Activated CD4-positive, alpha-beta T cell treated with anti-CD3 and anti-CD28 coated beads, Interleukin-2, amount 10 ng/mL, durations not matched to agents 7 days and 5 days (primary cell): Measurements from ENCODE around the gene MOB3B. TPM values are rescaled to one million over a fixed set of nuclear protein-coding genes. Genes with fewer than 3 reads are reported as not detected.
"Not testable (repeated sequence)": the region's sequence is repeated elsewhere in the genome, so short reads cannot be mapped to it uniquely, and the experiment has no call there.

Experiments used
- CTCF ChIA-PET: fragments of 350-600 bp; sonication (Branson Sonifier 250); formaldehyde crosslinking; loops from one replicate; lab custom pipeline; 2021; ENCODE audit warnings: antibody characterized with exemption; lab: Charles Lee
- POLR2A ChIA-PET: fragments of 350-600 bp; sonication (Branson Sonifier 250); formaldehyde crosslinking; loops from one replicate; lab custom pipeline; 2021; ENCODE audit warnings: antibody characterized with exemption; lab: Charles Lee
- DNase-seq: peaks from one replicate; pipeline ENCODE4 v3.0.0-alpha.2; 2020
- H3K27ac Mint-ChIP-seq: one replicate; pipeline ENCODE4 v1.8.0; 2021; ENCODE audit warnings: mild to moderate bottlenecking, moderate library complexity, mixed read lengths
- H3K27me3 Mint-ChIP-seq: one replicate; pipeline ENCODE4 v1.8.0; 2021; ENCODE audit warnings: mixed read lengths
- H3K36me3 Mint-ChIP-seq: one replicate; pipeline ENCODE4 v1.8.0; 2021; ENCODE audit warnings: low read depth, mixed read lengths
- H3K4me1 Mint-ChIP-seq: one replicate; pipeline ENCODE4 v1.8.0; 2021; ENCODE audit warnings: mixed read lengths
- H3K4me3 Mint-ChIP-seq: one replicate; pipeline ENCODE4 v1.8.0; 2021; ENCODE audit warnings: mild to moderate bottlenecking, moderate library complexity, mixed read lengths
- H3K9me3 Mint-ChIP-seq: one replicate; pipeline ENCODE4 v1.8.0; 2021; ENCODE audit warnings: mixed read lengths
- total RNA-seq, 2 experiments: library from RNA; stranded (reverse); gene quantifications; one replicate each; pipeline ENCODE4 v1.2.3, GENCODE V29; 2021

Gene MOB3B
- total RNA-seq, 2 experiments from 2014 or later = 0.62 to 0.71 TPM

- H3K9me3 Mint-ChIP-seq, H3K4me3 Mint-ChIP-seq, H3K36me3 Mint-ChIP-seq, H3K4me1 Mint-ChIP-seq, CTCF ChIA-PET, DNase-seq, POLR2A ChIA-PET, H3K27me3 Mint-ChIP-seq, H3K27ac Mint-ChIP-seq: not testable (repeated sequence)
Measured at GRCh38 chr9:27466516-27466915, 63.1 kb downstream of the MOB3B start.

GRCh38 chr9:27464950-27465349 is 64.7 kb downstream of the MOB3B start:
- CTCF ChIA-PET, H3K4me1 Mint-ChIP-seq, POLR2A ChIA-PET, H3K9me3 Mint-ChIP-seq, H3K4me3 Mint-ChIP-seq, H3K27ac Mint-ChIP-seq, H3K27me3 Mint-ChIP-seq, DNase-seq, H3K36me3 Mint-ChIP-seq: not testable (repeated sequence)

GRCh38 chr9:27462846-27463245 is 66.8 kb downstream of the MOB3B start:
- Mint-ChIP-seq H3K4me3 (no peak overlapping the region), H3K27ac (no peak overlapping the region), H3K9me3 (no peaks in the 10 kb centered on the region), H3K4me1 (peaks cover 6% of the 10 kb centered on the region), H3K27me3 (no peaks in the 10 kb centered on the region), H3K36me3 (no peaks in the 10 kb centered on the region)
- no peak for DNase-seq
- POLR2A ChIA-PET = no interaction called here
- CTCF ChIA-PET = no interaction called here

GRCh38 chr9:27462434-27462833 is 67.2 kb downstream of the MOB3B start:
- ChIA-PET POLR2A (no interaction called here), CTCF (no interaction called here)
- Mint-ChIP-seq H3K4me1 (peaks cover 9% of the 10 kb centered on the region), H3K27me3 (no peaks in the 10 kb centered on the region), H3K4me3 (no peak overlapping the region), H3K36me3 (no peaks in the 10 kb centered on the region), H3K27ac (no peak overlapping the region), H3K9me3 (no peaks in the 10 kb centered on the region)
- DNase-seq = no peak

- no peaks in the 10 kb centered on the region for H3K36me3 Mint-ChIP-seq
- H3K27me3 Mint-ChIP-seq = no peaks in the 10 kb centered on the region
- H3K4me3 Mint-ChIP-seq = no peak overlapping the region
- CTCF ChIA-PET = interaction anchor here (1.5 kb wide), 1 partner anchor 25 kb away, joined by 3 read pairs; no protein-coding TSS in a partner anchor
- DNase-seq = no peak
- POLR2A ChIA-PET = no interaction called here
- no peaks in the 10 kb centered on the region for H3K9me3 Mint-ChIP-seq
- H3K4me1 Mint-ChIP-seq = peaks cover 14% of the 10 kb centered on the region
- H3K27ac Mint-ChIP-seq = no peak overlapping the region
Measured at GRCh38 chr9:27460226-27461023, 69.2 kb downstream of the MOB3B start.

GRCh38 chr9:27457445-27457844 is 72.2 kb downstream of the MOB3B start:
- Mint-ChIP-seq H3K27me3 (no peaks in the 10 kb centered on the region), H3K4me3 (no peak overlapping the region), H3K27ac (no peak overlapping the region), H3K9me3 (no peaks in the 10 kb centered on the region), H3K4me1 (peaks cover 12% of the 10 kb centered on the region), H3K36me3 (no peaks in the 10 kb centered on the region)
- DNase-seq = no peak
- CTCF ChIA-PET = interaction anchor here (0.6 kb wide), 1 partner anchor 23 kb away, joined by 3 read pairs; no protein-coding TSS in a partner anchor
- POLR2A ChIA-PET = no interaction called here

- DNase-seq = no peak
- CTCF ChIA-PET = no interaction called here
- Mint-ChIP-seq H3K27ac (no peak overlapping the region), H3K27me3 (no peaks in the 10 kb centered on the region), H3K4me1 (peaks cover 12% of the 10 kb centered on the region), H3K9me3 (no peaks in the 10 kb centered on the region), H3K4me3 (no peak overlapping the region), H3K36me3 (no peaks in the 10 kb centered on the region)
- POLR2A ChIA-PET = interaction anchor here (0.6 kb wide), 1 partner anchor 557 kb away, joined by 3 read pairs; no protein-coding TSS in a partner anchor
Measured at GRCh38 chr9:27453860-27454553, 75.6 kb downstream of the MOB3B start.

GRCh38 chr9:27451207-27451797 is 78.3 kb downstream of the MOB3B start:
- DNase-seq = no peak
- Mint-ChIP-seq H3K4me1 (no peaks in the 10 kb centered on the region), H3K27me3 (no peaks in the 10 kb centered on the region), H3K27ac (no peak overlapping the region), H3K4me3 (no peak overlapping the region), H3K9me3 (peaks cover 3% of the 10 kb centered on the region), H3K36me3 (no peaks in the 10 kb centered on the region)
- POLR2A ChIA-PET = no interaction called here
- CTCF ChIA-PET = no interaction called here

GRCh38 chr9:27450752-27451151 is 78.9 kb downstream of the MOB3B start:
- no peak overlapping the region for H3K27ac Mint-ChIP-seq
- H3K27me3 Mint-ChIP-seq = no peaks in the 10 kb centered on the region
- no peaks in the 10 kb centered on the region for H3K36me3 Mint-ChIP-seq
- CTCF ChIA-PET = no interaction called here
- no peak for DNase-seq
- POLR2A ChIA-PET = no interaction called here
- peaks cover 3% of the 10 kb centered on the region for H3K9me3 Mint-ChIP-seq
- H3K4me1 Mint-ChIP-seq = no peaks in the 10 kb centered on the region
- H3K4me3 Mint-ChIP-seq = no peak overlapping the region

- POLR2A ChIA-PET, H3K27ac Mint-ChIP-seq, H3K27me3 Mint-ChIP-seq, H3K4me1 Mint-ChIP-seq, H3K4me3 Mint-ChIP-seq, H3K36me3 Mint-ChIP-seq, DNase-seq, H3K9me3 Mint-ChIP-seq: not testable (repeated sequence)
- CTCF ChIA-PET = interaction anchor here (1.3 kb wide), 1 partner anchor 10 kb away, joined by 3 read pairs; no protein-coding TSS in a partner anchor
Measured at GRCh38 chr9:27448356-27448755, 81.3 kb downstream of the MOB3B start.

- H3K36me3 Mint-ChIP-seq = no peaks in the 10 kb centered on the region
- no peaks in the 10 kb centered on the region for H3K4me1 Mint-ChIP-seq
- ChIA-PET POLR2A (interaction anchor here (0.6 kb wide), 1 partner anchor 15 kb away, joined by 3 read pairs; no protein-coding TSS in a partner anchor), CTCF (interaction anchor here (0.6 kb wide), 1 partner anchor 14 kb away, joined by 3 read pairs; no protein-coding TSS in a partner anchor)
- DNase-seq = no peak
- H3K9me3 Mint-ChIP-seq = peaks cover 3% of the 10 kb centered on the region
- no peak overlapping the region for H3K27ac Mint-ChIP-seq
- H3K4me3 Mint-ChIP-seq = no peak overlapping the region
- no peaks in the 10 kb centered on the region for H3K27me3 Mint-ChIP-seq
Measured at GRCh38 chr9:27447031-27447683, 82.5 kb downstream of the MOB3B start.

GRCh38 chr9:27445688-27446087 is 83.9 kb downstream of the MOB3B start:
- ChIA-PET POLR2A (no interaction called here), CTCF (no interaction called here)
- Mint-ChIP-seq H3K9me3 (peaks cover 3% of the 10 kb centered on the region), H3K27ac (no peak overlapping the region), H3K4me1 (peaks cover 3% of the 10 kb centered on the region), H3K27me3 (no peaks in the 10 kb centered on the region), H3K36me3 (no peaks in the 10 kb centered on the region), H3K4me3 (no peak overlapping the region)
- DNase-seq = no peak
